Astrocyte of the cerebellum (primary cell): ENCODE results near the gene ADAT3.
"Not testable (repeated sequence)": the region's sequence is repeated elsewhere in the genome, so short reads cannot be mapped to it uniquely, and the experiment has no call there.

Experiments used
- DNase-seq: peaks from one replicate; pipeline ENCODE4 v3.0.0-alpha.2; 2011; ENCODE audit warnings: low read depth
- H3K4me3 ChIP-seq: 2 replicates; pipeline ENCODE4 v1.5.1; 2011; ENCODE audit warnings: mild to moderate bottlenecking, low read depth, low read length, moderate library complexity
- CTCF ChIP-seq: IDR thresholded peaks from 2 replicates; pipeline ENCODE4 v1.5.1; 2012; ENCODE audit warnings: low read length, low read depth, moderate library complexity, mild to moderate bottlenecking; ENCODE audit errors: missing control alignments
- in situ Hi-C: cut with HindIII; loops from 2 replicates; pipeline ENCODE4 v1.10.0; 2017; ENCODE audit warnings: low sequenced_read_pairs

Gene ADAT3

GRCh38 chr19:1880611-1881392 lies 24.4 kb upstream of the ADAT3 start:
- TF ChIP-seq CTCF = no peak
- no peak overlapping the region for H3K4me3 ChIP-seq
- in situ Hi-C loops = no loop called here
- DNase-seq = no peak

DNA sequence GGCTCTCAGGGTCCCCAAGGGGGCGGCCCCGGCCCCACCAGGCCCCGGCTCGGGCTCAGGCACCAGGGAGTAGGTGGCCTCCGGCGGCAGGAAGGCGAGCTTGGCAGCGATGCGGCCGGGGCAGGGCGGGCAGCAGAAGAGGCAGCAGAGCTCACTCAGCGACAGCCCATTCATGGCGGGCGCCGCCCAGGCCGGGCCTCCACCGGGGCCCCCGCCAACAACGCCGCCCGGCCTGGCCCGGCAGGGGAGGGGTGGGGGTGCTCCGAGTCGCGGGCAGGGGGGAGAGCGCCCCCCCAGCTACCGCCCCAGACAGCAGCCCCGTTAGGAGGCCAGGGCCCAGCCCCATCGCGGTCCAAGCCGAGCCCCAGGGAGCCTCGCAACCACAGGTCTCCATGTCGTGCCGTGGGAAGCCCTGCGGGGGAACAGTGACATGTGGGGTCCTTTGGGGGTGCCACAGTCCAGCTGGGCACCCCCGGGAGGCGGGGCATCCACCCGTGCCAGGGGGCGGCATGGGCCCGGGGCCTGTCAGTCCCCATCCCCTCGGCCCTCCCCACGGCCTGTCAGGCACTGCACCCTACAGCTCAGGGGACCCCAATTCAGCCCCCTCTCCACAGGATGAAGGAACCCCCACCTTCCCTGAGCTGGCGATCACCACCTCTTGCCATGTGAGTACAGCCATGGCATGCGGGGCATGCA lies 23.7 kb upstream of the ADAT3 start:
- H3K4me3 ChIP-seq, in situ Hi-C loops, DNase-seq: not testable (repeated sequence)

DNA sequence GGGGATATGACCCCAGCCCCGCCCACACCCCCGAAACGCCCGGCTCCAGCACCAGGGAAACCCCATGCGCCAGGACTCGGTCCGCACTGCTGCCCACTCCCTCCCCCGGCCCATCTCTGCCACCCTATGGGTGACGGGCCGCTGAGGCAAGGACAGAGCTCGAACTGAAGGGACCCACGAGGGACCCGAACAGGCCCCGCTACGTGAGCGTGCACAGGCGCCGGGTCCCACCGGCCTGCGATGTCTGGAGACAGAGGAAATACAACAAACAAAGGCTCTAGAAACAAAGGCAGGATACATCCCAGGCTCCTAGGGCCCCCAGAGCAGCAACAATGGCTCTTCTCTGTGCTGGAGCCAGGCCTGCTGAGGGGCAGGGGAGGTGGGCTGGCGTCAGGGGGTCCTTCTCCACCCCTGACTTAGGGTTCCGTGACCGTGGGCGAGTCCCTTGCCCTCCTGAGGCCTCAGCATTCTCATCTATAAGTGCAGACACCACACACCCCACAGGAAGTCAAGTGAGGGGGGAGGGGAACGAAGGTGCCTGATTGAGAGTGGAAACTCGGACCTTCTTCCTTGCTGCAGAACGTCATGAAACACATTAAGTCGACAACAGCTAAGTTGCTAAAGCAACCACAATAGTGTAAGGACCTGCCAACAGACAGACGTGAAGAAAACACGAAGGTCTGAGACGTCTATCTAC lies 23.0 kb upstream of the ADAT3 start:
- H3K4me3 ChIP-seq = no peak overlapping the region
- DNase-seq = no peak
- in situ Hi-C loops = no loop called here
- TF ChIP-seq CTCF = no peak

DNA sequence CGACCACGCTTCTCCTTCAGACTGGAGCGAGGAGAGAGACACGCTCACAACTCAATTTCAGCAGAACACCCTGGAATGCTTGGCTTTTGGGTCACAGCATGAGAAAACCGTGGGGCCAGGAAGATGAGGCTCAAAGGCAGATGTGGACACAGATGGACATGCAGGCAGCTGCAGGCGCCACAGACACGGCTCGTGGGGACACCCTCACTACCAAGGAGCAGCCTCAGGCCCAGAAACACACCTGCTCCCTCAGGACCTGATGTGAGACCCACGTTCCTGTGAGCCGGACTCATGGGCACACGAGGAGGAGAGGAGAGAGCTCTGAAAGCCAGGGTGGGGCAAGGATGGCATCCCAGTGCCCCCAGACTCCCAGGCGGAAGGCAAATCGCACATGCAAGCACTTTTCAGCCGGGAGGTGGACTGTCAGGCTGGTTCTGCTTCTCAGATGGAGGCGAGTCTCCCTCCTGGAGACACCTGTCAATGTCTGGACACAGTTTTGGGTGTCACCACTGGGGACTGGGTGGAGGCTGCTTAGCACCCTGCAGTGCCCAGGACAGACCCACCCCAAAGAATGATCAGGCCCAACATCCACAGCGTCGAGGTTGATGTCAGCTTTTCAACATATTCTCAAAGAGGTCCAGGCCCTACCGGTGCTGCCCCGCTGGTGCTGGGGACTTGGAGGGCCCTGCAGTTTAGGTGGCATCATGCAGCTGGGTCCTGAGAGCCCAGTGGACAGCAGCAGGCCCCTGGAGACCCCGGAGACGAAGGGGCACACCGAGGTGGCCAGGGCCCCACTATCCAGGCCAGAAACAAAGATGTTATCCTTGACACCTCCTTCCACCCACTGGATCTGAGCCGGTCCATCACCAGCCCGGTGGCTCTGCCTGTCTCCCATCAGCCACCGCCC lies 22.2 kb upstream of the ADAT3 start:
- no peak overlapping the region for H3K4me3 ChIP-seq
- in situ Hi-C loops = no loop called here
- TF ChIP-seq CTCF = no peak
- DNase-seq = no peak

- H3K4me3 ChIP-seq = peak overlapping the region; percentile 90
- DNase-seq = no peak
- no peak for TF ChIP-seq CTCF
- in situ Hi-C loops = no loop called here
Measured at GRCh38 chr19:1883784-1884183, 21.4 kb upstream of the ADAT3 start.

DNA sequence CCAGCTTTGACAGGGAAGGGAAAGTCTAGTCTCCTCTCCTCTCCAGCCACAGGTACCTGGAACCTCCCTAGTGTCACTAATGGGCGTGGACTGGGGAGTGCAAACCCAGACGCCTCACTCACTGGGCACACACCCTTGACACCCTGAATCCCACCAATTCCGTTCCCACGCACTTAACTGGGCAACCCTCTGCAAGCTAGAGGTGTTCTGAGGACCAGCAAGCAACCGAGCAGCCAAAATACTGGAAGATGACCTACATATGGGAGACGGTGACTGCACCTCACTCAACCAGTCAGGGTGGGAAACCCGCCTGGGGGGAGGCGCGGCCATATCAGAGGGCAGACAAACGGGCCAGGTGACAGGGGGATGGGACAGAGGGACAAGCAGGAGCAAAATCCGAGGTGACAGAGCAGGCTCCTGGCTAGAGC lies 20.9 kb upstream of the ADAT3 start:
- peak overlapping the region; percentile 90 for H3K4me3 ChIP-seq
- in situ Hi-C loops = no loop called here
- TF ChIP-seq CTCF = no peak
- DNase-seq = no peak
